Cardiac fibroblast (primary cell): ENCODE results near the gene MAP7.
"Not testable (repeated sequence)": the region's sequence is repeated elsewhere in the genome, so short reads cannot be mapped to it uniquely, and the experiment has no call there.

Experiments
- DNase-seq, 2 donors: peaks; one replicate each; pipeline versions ENCODE4 v3.0.0 to v3.0.0-alpha.2; 2010; ENCODE audit warnings: low read depth in 2 of 2
- H3K4me3 ChIP-seq, 2 donors: replicated peaks in 1 of 2; 1 replicate in 1 of 2; 2 replicates in 1 of 2; pipeline ENCODE4 v1.5.1; 2011; ENCODE audit warnings: low read depth in 2 of 2, low read length in 2 of 2, mild to moderate bottlenecking in 2 of 2, moderate library complexity in 1 of 2
- TF ChIP-seq, protein P1 (sequence below): IDR thresholded peaks from one replicate; pipeline ENCODE4 v1.5.1; 2011; ENCODE audit warnings: low read depth, mild to moderate bottlenecking, low read length, inconsistent platforms

The MAP7 gene

DNA sequence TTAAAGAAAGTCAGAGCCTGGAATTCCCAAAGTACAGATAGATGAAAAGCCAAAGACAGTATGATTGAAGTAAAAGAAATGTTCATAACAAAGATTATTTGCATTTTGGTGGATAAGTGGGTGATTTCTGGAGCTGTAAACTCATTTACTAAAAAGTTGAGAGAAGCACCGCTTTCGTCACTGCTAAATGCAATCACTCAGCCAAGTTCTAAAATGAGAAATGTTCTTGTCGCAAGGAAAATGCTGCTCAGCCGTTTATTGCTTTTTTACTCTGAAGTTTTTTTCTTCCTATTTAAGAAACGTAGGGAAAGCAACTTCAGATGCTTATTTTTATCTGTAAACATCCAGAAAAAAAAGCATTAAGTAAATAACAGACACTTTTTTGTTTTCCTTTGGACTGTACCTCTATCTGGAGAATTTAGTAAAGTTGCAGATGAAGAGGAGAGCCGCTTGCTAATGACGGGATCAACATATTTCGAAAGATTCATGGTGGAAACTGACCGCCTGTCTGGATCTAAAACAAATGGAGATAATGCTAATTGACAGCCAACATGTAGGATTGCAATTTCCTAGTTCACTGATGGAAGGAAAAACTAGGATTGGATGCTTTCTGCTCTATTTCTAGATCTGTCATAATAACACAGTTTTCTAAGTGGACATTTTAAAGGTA lies 166.8 kb downstream of the MAP7 start:
- DNase-seq, result no peak
- TF ChIP-seq, protein P1, sequence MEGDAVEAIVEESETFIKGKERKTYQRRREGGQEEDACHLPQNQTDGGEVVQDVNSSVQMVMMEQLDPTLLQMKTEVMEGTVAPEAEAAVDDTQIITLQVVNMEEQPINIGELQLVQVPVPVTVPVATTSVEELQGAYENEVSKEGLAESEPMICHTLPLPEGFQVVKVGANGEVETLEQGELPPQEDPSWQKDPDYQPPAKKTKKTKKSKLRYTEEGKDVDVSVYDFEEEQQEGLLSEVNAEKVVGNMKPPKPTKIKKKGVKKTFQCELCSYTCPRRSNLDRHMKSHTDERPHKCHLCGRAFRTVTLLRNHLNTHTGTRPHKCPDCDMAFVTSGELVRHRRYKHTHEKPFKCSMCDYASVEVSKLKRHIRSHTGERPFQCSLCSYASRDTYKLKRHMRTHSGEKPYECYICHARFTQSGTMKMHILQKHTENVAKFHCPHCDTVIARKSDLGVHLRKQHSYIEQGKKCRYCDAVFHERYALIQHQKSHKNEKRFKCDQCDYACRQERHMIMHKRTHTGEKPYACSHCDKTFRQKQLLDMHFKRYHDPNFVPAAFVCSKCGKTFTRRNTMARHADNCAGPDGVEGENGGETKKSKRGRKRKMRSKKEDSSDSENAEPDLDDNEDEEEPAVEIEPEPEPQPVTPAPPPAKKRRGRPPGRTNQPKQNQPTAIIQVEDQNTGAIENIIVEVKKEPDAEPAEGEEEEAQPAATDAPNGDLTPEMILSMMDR, result no peak
- no peak overlapping the region for H3K4me3 ChIP-seq

DNA sequence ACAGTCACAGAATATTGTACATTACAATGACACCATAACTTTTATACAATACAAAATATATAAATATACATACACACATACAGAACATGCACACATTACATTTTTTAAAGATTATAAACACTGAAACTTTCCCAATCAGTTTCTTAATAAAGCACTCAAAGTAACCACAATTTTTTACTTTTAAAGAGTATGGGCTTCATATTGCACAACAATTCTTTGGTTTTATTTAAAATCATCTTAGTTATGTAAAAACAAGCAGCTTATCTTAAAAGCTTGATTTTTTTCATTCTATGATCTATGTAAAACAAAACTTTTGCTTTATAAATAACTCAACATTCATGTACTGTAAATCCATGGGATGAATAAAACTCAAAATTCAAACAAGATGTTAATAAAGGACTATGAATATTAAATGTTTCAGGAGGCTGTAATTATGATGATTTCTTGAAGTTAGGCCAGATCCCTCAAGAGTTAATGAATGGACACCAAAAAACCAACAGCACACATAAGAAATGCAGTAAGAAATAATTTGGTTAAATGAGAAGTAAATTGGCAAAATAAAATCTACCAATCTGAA lies 167.5 kb downstream of the MAP7 start:
- DNase-seq, result no peak
- TF ChIP-seq, protein P1, result no peak
- H3K4me3 ChIP-seq, result no peak overlapping the region

DNA sequence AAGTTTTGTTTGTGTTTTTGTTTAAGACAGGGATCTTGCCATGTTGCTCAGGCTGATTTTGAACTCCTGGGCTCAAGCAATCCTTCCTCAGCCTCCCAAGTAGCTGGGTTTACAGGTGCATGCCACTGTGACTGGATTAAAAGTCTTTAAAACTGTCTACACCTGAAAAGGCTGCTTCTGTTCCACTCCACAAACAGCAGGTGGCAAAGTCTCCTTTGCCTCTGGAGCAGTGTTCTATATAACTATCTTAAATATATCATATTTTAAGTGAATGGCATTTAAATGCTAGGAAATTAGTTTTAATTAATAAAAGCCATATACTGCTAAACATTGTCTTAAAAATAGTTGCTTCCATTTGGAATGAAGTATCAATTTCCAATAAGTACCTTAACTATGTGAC lies 171.3 kb downstream of the MAP7 start:
- TF ChIP-seq, protein P1, result peak; percentile 21
- no peak overlapping the region for H3K4me3 ChIP-seq
- peak in 1 of 2 donors; percentile 7 for DNase-seq

DNA sequence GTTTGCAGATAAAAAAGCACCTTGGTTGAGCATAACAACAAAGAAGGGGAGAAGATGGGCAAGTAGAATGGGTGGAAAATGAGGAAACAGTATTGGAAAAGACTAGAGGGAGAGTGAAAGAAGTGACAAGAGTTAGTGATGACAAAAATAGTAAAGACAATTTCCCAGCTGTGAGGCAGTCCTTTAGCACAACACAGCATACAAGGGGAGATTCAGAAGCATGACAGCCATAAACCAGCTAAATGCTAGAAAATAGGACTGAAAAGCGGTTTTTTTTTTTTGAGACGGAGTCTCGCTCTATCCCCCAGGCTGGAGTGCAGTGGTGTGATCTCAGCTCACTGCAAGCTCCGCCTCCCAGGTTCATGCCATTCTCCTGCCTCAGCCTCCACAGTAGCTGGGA lies 174.4 kb downstream of the MAP7 start:
- DNase-seq, H3K4me3 ChIP-seq: not testable (repeated sequence)

DNA sequence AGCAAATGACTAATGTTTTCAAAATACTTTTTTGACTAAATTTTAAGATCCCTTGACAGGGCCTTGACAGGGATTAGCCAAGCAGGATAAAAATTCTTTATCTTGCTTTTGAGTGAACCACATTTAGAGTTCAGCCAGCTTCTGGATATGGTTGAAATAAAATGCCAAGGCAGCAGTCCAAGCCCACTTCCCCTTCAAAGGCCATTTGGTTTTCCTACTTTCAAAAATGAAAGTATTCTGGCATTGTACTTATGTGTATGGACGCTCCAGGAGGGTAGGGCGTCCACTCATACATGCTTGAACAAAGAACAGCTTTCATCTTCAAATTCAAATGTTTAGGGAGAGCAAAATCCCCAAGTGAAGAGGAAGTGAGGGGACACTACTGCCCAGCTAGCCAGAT lies 178.3 kb downstream of the MAP7 start:
- TF ChIP-seq, protein P1, result no peak
- DNase-seq, result peak in 1 of 2 donors; percentile 56
- H3K4me3 ChIP-seq, result no peak overlapping the region

DNA sequence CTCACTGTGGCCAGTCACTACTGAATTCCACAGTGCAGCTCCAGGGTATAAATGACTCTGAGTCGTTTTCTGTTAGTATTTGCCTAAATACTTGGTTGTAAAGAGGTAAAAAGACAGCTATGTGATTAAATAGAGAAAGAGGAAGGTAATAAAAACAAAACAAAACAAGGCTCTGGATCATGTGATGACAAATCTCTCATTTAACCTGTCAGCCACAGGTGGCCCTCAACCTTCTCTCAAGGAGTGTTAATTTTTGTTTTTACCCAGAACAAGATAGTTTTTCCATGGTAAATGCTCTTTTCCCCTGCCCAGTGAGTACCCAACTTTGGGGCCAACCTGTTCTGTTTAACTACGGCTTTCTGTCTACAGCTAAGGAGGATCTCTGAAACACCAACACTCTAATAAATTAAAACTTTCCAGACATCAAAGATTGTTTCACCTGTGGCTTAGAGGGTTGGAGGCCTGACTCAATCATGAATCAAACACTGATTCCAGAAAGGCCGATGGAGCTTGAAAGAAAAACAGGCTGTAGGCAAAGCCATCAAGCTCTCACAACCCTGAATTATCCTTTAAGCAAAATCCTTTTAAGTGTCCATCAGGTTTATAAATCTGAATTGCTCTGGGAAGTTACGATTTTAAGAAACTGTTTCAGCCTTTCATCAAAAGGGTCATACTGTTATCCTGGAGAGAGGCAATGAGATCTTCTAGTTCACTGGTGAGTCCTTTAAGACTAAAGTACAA lies 179.1 kb downstream of the MAP7 start:
- H3K4me3 ChIP-seq, result no peak overlapping the region
- DNase-seq, result no peak
- TF ChIP-seq, protein P1, result no peak

DNA sequence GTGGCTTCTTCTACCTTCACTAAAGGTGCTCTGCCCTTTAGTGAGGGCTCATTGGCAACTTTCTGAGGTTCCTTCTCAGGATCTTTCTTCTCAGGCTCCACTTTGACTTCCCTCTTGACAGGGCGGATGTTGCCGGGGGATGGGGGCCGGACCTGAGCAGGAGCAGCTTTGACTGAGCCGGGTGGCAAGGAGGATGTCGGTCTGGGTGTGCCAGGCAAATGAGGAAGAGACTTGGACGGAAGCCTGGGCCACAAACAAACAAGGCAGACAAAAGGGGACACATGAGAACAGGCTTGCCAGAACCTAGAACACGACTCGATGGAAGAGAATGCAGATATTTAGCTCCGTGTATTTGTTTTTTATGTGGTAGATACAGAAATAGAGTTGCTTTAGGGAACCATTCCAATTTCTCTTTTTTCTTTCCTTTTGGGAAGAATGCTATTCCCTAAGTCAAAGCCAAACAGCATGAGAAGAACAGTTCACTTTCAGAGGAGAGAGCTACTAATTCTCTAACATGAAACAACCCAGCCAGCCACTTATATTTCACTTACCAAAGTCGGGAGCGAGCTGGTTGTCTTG lies 184.4 kb downstream of the MAP7 start:
- no peak for DNase-seq
- no peak overlapping the region for H3K4me3 ChIP-seq
- TF ChIP-seq, protein P1, result no peak
